Activated CD4-positive, alpha-beta T cell treated with anti-CD3 and anti-CD28 coated beads, Interleukin-10, Interleukin-2, amounts not matched to agents 100 ng/mL and 50 ng/mL, durations not matched to agents 16 hours and 8 hours (primary cell): ENCODE data around the gene FAM81A.

Experiments used
- DNase-seq: peaks from one replicate; pipeline ENCODE4 v3.0.0-alpha.2; 2020

Gene FAM81A

DNA sequence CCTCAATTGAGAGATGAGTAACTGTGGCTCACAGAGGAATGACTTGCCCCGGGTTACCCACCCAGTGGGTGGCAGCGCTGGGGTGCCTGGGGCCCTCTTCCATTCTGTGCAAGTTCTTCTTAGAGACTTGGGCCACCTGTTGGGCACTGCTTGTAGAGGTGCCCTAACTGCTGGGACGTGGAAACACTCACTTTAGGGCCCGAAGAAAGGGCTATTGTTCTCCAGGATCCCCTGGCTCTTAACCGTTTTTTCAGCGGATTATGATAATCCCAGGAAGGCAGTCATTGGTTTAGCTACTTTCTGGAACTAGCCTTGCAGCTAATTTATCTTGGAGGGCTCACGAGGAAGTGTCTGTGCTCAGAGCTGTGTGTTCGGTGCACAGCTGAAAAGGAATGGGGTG, 107.6 kb downstream of the FAM81A start:
- no peak for DNase-seq

DNA sequence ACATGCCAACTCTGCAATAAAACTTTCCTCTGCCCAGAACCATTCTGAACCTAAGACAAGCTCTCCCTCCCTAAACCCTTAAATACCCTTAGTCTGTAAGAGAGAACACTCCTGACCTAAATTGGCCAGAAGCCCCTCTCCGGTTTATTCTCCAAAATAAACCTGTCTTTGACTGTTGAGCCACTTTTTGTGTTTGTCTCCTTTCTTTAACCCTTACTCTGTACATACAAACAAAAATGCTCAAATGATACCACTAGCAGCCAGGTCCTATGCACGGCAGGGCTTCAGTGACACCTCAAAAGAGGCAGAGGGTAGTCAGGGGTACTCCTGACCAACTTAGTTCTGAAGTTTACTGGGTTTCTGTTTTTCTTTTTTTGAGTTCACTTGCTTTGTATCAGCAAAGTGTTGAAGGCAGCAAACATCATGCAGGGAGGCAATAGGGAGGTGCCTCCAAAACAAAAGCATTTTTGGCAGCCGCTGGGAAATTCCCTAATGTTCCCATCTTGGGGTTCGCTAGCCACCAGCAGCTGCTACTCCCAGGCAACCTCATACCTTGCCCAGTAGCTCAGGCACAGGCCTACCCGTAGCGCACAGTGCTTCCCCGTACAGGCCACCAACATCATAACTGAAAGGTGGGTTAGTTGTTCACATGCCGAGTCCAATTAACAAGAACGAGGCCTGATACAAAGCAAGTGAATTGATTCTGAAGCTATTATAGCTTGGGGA, 110.7 kb downstream of the FAM81A start:
- no peak for DNase-seq

DNA sequence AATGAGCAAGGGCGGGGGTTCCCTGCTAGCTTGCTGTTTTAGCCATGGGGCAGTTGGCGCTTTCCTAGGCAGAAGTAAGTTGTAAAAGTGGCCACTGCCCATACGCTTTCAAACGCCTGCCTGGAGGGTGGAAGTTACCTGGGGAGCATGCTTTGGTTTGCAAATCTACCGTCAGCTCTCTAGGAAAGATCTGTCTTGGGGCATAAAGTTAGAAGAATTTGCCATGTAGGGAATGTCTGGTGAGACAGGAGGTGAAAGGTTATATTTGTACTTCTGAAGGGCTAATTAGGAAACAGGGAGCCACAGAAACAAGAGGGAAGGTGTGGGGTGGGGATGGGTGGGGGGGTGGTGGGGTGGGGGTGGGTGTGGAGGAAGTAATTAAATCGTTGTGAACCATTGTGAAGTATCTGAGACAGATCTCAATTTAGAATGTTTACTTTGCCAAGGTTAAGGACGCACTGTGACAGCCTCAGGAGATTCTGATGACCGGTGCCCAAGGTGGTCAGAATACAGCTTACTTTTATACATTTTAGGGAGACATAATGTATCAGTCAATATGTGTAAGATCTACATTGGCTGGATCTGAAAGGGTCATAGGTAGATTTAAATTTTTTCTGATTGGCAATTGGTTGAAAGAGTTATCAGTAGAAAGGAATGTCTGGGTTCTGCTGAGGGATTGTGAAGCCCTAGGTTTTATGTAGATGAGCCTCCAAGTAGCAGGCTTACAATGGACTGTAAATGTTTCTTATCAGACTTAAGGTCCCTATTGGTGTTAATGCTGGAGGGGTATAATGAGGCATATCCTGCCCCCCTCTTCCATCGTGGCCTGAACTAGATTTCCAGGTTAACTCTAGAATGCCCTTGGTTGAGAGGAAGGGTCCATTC, 111.6 kb downstream of the FAM81A start:
- no peak for DNase-seq

DNA sequence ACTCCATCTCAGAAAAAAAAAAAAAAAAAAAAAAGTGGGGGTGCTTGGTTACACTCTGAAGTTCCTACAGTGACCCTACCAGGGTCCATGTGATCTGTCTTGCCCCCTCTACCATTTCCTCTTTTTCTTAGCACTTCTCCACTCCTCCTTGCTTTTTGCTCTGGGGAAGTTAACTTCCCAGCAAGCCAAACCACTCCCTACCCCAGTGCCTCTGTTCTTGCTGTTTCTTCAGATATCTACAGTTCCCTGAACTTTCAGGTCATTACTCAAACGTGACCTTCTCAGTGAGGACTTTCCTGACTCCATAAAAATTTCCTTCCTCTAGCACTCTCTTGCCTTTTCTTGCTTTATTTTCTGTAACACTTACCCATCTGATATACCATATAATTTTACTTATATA, 112.5 kb downstream of the FAM81A start:
- no peak for DNase-seq

DNA sequence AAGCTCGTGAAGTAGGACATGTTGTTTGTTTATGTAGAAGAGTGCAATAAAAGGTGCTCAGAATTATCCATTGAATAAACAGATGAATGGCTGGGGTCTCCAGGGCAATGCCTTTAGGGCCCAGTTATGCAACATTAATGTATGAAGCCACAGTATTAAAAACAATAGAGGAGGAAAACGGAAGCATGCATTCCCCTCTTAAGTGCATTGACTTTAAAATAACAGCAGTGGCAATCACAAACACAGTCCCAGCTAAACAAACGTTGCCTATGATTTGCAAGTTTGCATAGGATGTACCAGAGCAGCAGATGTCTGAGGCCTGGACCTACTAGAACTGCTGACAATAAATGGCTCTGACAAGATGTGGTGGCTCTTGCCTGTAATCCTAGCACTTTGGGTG, 113.0 kb downstream of the FAM81A start:
- no peak for DNase-seq

DNA sequence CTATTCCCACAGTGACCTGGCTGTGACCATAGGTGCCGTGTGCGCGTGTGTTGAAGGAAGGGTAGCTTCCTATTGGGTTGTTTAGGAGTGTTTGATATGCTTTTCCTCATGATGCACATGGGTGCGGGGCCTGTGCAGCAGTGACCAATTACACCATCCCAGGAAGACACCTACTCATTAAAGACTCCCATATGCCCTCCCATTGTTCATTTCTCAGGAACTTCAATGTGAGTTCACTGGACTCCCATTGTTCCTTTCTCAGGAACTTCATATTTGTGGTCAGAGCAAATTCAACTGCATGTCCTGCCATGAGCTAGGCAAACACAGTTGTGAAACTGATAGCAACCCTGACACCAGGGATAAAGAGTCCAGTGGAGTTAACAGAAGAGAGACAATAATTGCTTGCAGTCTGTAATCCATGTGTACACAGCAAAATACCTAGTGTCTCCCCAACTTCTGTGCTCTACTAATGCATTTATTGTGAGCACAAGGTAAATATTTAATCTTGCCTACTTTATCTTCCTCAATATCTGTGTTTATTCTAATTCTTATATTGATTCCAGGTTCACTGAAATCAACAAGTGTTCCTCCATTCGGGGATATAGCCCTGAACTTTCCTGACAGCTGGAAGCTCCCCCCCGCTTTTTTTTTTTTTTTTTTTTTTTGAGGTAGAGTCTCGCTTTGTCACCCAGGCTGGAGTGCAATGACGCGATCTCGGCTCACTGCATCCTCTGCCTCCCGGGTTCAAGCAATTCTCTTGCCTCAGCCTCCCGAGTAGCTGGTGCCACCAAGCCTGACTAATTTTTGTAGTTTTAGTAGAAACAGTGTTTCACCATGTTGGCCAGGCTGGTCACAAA, 116.1 kb downstream of the FAM81A start:
- no peak for DNase-seq

DNA sequence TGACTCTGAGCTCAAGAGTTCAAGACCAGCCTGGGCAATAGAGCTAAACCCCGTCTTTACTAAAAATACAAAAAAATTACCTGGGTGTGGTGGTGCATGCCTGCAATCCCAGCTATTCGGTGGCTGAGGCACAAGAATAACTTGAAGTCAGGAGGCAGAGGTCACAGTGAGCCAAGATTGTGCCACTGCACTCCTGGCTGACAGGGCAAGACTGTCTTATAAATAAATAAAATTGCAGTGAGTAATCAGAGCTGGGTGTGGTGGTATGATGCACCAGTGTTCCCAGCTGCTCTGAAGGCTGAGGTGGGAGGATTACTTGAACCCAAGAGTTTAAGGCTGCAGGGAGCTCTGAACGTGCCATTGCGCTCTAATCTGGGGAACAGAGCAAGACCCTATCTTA, 117.7 kb downstream of the FAM81A start:
- no peak for DNase-seq

DNA sequence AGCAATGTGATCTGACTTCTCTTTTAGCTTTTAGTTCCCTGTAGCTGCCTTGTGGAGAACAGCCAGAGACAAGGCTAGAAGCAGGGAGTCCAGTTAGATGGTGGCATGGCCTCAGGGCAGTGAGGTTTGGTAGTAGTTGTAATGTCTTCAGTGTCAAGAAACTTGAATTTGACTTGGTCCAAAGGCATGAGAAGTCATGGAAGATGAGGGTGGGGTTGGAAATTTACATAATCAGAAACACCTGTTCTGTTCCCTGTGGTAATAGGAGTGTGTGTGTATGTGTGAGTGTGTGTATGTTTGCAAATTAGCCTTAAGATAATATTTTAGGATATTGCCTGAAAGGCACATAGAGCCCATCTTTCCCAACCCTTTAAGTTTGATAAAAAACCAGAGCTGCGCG, 118.4 kb downstream of the FAM81A start:
- DNase-seq = no peak

DNA sequence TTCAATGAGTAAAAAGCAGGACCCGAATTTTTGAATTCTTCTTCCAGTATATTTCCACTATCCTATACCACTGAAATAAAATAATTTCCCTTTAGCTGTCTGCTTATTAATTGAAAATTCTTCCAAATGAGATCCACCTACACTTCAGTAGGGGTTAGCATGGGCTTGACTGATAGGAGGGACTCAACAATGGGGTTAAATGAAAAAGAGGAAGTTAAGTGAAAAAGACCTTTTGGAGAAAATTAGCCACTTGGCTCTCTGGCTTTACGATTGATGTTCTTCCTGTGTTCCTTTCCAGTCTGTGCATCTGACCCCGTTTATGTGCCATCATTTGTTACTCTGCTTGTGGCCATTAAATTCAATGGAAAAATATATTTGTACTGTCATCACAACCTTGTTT, 119.6 kb downstream of the FAM81A start:
- DNase-seq = no peak

DNA sequence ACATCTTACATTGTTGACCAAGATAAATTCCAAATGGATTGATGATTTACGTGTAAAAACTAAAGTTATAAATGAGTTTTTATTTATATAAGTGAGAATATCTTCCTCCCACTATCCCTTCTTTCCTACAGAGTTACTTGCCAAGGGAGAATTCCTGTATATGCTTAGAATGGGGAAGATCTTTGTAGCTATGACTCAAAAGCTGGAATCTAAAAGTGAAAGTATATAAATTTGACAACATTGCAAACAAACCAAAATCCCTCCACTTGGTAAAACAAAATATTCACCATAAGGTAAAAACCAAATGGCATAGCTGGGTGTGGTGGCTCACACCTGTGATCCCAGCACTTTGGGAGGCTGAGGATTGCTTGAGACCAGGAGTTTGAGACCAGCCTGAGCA, 120.9 kb downstream of the FAM81A start:
- DNase-seq = no peak

DNA sequence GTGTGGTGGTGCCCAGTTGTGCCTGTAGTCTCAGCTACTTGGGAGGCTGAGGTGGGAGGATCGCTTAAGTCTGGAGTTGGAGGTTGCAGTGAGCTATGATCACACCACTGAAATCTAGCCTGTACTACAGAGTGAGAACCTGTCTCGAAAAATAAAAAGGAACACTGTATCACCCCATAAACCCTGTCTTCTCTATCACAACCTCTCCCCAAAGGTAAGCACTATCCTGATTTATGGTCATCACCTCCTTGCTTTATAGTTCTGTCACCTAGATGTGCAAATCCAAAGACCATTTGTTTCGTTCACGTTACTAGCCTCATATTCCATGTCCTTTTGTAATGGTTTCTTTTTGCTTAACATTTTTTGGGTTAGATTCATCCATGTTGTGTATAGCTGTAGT, 123.6 kb downstream of the FAM81A start:
- no peak for DNase-seq

DNA sequence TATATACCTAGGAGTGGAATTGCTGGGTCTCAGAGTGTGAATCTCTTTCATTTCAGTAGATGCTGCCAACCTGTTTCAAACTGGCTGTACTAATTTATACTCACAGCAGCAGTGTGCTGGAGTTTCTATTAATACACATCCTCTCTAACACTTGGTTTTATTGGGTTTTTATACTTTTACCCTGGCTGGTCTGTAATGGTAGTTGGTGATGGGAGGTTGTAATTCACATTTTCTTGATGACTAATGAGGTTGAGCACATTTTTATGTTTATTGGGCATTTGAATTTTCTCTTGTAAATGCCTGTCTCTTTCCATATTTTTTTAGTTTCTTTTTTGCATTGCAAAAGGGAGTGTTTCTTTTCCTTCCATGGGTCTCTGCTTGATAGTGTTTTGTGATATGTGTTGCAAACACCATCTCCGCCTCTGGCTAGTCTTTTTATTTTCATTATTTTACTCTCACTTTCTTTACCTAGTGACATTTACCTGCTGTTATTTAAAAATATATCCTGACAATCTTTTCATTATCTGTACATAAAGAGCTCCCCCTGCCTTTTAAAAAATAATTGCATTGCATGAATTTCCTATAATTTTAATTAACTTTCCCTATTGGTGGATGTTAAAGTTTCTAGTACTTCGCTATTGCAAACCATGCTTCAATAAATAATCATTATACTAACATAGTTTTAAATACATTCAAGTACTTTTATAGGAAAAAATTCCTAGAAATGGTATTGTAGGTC, 124.6 kb downstream of the FAM81A start:
- DNase-seq = no peak

DNA sequence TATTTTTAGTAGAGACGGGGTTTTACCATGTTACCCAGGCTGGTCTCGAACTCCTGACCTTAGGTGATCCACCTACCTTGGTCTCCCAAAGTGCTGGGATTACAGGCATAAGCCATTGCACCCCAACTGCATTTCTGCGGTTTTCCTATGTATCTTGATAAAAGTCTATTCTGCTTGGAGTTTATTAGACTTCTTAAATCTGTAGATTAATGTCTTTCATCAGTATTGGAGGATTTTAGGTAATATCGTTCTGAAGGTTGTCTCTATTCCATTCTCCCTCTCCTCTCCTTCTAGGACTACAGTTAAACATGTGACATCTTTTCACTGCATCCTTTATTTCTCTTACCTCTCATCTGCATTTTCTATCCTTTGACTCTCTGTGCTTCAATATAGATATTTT, 127.3 kb downstream of the FAM81A start:
- no peak for DNase-seq

DNA sequence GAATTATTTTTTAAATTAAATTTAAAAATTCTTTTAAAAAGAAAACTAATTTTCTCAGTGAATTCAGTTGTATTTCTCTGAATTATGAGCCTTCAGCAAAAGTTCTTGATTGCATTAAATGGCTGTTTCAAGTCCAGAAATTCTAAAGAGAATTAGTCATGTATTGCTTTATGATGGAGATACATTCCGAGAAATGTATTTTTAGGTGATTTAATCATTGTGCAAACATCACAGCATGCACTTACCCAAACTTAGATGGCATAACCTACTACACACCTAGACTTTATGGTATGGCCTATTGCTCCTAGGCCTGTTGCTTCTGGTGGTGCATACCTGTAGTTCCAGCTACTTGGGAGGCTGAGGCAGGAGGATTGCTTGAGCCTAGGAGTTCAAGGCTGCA, 129.3 kb downstream of the FAM81A start:
- no peak for DNase-seq

DNA sequence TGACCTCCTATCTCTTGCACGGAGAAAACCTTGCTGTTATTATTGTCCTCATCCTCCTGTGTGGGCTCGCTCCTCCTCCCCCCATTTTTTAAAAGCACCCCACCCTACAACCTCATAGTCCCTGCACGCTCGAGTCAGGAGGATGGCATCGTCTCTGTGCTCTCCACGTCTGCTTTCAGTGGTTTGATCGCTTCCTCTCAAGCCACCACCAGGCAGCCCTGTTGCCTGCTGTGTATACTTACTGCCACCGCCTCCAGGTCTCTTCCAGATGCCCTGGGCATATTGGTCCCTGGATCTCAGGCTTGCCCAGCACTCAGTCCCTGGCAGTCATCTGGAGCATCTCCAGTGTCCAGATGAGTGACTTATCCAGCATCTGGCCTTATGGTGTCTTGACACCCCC, 131.5 kb downstream of the FAM81A start:
- DNase-seq = no peak

DNA sequence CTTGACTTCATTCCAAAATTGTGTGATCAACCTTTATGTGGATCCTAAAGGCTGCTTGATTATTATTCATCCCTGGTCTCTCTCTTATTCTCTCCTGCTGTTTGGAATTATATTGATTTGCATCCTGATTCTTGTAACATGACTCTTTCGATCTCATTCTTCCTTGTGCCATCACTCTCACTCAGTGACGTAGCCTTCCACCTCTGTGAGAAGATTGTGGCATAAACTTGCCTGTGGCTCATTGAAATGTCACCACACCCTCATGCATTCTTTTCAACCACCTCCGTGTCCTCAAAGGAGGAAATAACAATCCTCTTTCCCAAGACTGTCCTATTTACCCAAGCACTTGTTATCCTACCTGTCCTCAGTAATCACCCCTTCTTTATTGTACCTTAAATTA, 132.3 kb downstream of the FAM81A start:
- DNase-seq = no peak

DNA sequence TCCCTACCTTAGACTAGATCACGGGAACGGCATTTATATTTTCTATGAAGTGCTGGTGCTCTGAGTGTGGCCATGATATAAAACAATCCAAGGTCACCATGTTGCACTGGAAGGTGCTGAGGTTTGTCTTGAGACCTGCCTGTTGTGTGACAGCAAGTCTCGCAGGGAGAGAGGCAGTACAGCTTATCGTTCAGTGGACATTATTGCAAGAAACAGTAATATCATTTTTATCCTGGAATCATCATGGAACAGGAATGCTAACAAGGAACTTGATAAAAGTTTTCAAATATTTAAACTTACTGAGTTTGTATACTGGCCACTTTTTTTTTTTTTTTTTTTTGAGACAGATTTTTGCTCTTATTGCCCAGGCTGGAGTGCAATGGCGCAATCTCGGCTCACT, 133.6 kb downstream of the FAM81A start:
- DNase-seq = no peak
